LNCAP (cell line): ENCODE data around the gene HNRNPUL1.

ENCODE experiments used
- TF ChIP-seq, protein P1 (sequence below): fragments of 450-650 bp; IDR thresholded peaks from 2 replicates; pipeline ENCODE4 v1.5.1; 2017; ENCODE audit warnings: mild to moderate bottlenecking

HNRNPUL1 gene

DNA sequence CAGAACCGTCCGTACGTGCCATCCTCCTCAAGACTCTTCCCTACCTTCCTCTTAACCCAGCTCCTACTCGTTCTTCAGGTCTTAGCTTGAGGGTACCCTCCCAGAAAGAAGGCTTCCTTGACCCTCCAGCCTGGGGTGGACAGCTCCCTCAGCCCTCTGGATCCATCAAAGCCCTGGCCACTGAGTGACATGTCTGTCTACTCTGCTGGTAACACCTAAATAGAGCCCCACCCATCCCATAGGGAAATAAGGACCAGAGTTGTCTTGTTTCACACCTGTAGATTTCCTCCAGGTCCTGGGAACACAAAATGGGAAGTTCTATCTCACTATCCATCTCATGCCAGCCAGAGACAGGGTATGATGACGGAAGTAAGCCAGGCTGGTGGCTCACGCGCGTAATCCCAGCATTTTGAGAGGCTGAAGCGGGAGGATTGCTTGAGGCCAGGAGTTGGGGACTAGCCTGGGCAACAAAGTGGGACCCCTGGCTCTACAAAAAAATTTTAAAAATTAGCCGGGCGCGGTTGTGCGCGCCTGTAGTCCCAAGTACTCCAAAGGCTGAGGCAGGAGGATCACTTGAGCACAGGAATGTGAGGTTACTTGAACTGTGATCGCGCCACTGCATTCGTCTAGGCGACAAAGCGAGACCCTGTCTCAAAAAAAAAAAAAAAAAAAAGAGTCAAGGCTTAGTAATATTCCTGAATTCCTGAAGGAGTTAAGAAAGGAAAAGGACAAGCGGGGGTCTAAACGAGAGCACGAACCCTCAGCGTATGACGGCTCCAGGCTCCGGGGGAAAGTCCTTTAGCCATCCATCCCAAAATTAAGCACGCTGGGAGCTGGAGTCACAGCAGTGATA lies 45.2 kb downstream of the HNRNPUL1 start:
- TF ChIP-seq, protein P1, sequence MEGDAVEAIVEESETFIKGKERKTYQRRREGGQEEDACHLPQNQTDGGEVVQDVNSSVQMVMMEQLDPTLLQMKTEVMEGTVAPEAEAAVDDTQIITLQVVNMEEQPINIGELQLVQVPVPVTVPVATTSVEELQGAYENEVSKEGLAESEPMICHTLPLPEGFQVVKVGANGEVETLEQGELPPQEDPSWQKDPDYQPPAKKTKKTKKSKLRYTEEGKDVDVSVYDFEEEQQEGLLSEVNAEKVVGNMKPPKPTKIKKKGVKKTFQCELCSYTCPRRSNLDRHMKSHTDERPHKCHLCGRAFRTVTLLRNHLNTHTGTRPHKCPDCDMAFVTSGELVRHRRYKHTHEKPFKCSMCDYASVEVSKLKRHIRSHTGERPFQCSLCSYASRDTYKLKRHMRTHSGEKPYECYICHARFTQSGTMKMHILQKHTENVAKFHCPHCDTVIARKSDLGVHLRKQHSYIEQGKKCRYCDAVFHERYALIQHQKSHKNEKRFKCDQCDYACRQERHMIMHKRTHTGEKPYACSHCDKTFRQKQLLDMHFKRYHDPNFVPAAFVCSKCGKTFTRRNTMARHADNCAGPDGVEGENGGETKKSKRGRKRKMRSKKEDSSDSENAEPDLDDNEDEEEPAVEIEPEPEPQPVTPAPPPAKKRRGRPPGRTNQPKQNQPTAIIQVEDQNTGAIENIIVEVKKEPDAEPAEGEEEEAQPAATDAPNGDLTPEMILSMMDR: no peak

DNA sequence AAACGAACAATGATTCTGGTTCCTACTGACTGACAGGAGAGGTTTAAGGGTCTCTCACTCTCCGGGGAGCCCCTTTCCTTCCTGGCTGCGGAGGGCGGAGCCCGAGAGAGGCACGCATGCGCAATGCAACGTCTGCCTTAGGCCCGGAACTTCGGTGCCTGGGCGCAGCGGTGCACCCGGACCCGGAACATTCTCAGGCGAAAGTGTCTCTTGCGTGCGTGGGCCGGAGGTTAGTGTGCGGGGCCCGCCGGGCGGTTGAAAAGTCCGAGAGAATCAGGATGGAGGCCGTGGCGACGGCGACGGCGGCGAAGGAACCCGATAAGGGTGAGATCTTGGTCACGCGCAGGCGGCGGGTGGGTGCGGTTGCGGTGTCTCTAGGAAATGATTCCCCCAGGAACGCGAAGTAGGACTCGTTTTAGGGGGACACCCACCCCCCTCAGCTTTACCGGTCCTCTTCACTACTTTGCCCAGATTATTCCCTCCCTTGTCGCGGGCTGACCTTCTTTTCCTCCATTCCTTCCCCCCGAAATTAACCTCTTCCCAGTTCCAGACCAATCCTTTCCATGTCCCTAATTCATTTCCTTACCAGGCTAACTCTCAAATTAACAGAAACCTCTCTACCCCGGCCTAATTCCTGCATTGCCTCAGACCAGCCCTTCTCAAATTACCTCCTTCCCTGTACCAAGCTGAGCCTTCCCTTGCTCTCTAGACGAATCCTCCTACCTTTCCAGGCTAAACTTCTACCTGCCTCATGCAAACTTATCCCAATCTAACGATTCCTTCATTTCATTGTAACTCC lies 46.1 kb downstream of the HNRNPUL1 start, which contains the start of gene CCDC97:
Gene CCDC97, plus strand, starts transcription at position 140 of the 799 bp plus-strand sequence. Its CDS starts 139 bp downstream, at position 279.
- TF ChIP-seq, protein P1: no peak

DNA sequence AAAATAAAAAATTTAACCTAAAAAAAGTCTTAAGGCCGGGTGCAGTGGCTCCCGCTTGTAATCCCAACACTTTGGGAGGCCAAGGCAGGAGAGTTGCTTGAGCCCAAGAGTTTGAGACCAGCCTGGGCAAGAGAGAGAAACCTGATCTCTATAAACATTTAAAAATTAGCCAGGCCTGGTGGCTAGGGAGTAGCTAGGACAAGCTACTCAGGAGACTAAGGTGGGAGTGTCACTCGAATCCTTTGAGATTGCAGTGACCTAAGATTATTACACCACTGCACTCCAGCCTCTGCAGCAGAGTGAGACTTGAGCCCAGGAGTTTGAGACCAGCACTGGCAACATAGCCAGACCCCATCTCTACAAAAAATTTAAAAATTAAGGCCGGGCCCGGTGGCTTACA lies 46.9 kb downstream of the HNRNPUL1 start:
- TF ChIP-seq, protein P1: no peak

DNA sequence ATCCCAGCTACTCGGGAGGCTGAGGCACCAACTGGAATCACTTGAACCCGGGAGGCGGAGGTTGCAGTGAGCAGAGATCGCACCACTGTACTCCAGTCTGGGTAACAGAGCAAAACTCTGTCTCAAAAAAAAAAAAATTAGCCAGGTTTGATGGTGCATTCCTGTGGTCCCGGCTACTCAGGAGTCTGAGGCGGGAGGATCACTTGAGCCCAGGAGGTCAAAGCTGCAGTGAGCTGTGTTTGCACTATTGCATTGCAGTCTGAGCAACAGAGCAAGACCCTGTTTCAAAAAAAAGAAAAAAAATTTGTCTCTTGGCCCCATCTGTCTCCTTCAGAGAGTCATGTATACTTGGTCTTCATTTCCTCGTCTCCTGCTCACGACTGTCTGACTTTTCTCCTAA lies 47.4 kb downstream of the HNRNPUL1 start:
- TF ChIP-seq, protein P1: no peak

DNA sequence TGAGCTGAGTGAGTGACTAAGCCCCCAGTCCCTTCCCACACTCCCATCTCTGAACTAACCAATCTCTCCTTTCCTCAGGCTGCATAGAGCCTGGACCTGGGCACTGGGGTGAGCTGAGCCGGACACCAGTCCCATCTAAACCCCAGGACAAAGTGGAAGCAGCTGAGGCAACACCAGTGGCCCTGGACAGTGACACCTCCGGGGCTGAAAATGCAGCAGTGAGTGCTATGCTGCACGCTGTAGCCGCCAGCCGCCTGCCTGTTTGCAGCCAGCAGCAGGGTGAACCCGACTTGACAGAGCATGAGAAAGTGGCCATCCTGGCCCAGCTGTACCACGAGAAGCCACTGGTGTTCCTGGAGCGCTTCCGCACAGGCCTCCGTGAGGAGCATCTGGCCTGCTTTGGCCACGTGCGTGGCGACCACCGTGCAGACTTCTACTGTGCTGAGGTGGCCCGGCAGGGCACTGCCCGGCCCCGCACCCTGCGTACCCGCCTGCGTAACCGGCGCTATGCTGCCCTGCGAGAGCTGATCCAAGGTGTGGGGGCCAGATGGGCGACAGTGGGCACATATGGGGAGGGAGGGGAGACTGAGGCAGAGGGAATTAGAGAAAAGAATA lies 52.2 kb downstream of the HNRNPUL1 start:
- TF ChIP-seq, protein P1: no peak

DNA sequence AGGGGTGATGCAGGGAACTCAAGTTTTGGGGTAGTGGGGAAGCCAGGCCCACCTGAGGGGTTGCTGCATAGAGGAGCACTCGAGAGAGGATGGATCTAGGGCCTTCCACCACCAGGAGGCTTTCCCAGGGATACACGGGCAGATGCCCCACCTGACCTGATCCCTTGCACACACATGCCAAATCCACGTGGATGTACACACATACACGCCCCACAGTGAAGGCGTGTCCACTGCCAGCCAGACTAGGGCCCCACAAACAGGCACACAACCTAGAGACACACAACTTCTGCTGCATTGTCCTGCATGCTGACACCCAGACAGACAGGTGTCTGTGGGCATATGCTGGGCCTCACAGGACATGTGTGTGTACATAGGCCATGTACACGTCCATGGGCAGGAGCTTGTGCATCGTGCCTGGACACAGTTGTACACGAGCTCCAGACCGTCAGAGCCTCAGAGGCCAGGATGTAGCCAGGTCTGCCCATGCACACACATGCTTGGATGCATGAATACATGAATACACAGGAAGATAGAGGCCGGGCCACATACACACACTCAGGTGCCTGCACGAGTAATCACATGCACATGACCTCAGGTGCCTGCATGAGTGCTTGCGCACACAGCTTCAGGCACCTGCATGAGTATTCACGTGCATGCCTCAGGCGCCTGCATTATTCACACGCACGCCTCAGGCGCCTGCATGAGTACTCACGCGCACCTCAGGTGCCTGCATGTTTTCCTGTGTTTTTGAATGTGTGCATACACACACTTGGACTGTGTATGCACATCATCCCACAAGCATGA lies 54.7 kb downstream of the HNRNPUL1 start:
- TF ChIP-seq, protein P1: no peak
